GM18499 (cell line): Measurements from ENCODE around the gene TRIM29.

Source experiments
- ATAC-seq: cut with Tn5 transposase; IDR thresholded peaks from one replicate; pipeline ENCODE4 v1.9.1; 2021; ENCODE audit warnings: moderate number of reproducible peaks; ENCODE audit not compliant: insufficient read depth, unreplicated experiment

Gene TRIM29

DNA sequence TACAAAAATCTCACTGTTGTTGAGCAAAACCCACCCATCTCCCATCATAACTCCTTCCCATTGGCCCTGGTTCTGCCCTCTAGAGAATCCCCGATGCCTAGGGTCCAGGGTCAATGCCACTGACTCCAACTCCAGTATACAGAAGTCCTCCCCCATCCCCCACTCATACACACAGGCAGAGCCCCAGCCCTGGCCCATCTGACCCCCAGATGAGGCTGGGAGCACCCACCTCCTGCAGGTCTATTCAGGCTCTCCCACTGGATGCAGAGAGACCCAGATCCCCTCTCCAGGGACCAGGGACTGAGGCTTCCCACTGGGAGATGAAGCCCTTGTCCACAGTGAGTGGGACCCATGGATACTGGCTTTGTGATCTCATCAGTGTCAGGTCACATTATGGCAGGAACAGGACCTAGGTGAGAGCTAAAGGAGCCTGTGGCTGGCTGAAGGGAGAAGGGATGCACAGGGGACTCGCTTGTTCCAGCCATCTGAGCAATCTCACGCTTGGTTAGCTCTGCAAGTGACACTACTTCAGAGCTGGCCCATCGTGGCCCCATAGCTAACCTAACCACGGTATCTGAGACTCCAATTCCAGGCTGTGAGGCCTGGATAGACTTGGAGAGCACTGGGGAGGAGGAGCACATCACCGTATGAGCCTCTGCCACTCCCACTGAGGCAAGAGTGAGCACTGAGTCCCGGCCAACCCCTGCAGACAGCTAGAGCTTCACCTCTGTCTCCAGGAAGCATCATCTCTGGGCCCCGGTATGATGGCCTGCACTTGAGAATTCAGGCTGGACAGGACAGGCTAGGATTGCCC lies 35.7 kb downstream of the TRIM29 start:
- ATAC-seq = no peak

DNA sequence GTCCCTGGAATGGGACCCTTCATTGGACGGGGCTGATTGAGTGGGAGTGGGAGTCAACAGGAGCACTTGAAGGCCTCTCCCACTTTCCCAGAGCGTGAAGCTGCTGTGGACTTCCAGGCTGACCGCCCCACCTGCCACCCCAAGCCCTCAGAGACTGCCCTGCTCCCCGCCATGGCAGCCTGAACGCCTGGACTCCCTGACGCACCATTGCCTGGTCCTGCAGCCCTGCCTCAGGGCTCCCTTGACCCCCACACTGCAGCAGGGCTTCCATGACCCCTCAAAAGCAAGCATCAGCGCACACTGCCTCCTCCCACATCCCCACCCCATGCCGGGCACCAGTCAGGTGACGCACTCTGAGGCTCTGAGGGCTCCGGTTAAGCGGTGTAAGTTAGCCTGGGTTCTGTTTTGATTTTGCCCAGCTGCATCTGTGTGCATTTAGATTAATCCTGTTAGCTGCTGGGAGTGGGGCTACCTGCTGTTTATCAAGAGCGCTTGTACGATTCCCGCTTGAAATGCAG lies 39.4 kb downstream of the TRIM29 start:
- ATAC-seq = no peak

DNA sequence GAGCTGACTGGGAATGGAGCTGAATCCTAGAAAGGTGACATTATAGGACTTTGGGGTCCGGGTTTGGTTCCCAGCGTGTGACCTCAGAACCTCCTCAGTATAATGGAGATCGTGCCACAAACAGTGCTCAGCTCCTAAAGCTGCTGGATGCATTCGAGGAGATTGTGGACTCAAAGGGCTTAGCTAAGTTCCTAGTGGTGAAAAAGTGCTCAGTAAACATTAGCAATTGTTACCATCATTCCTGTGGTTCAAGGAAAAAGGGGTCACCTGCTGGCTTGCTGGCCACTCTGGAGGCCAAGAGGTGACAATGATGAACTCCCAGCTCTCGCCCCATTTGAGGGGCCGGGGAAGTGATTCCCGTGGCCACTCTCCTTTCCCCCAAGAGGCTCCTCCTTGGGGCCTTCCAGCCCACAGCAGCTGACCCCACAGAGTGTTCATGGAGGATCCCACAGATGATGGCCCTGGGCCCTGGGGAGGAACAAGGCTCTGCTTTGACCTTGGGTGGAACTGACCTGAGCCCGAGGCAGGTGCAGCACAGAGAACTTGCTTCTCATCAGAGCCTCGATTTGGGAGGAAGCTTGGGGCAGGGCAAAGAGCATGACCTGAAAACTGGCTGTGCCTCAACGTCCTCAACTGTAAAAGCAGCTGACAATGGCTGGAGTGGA lies 40.1 kb downstream of the TRIM29 start:
- no peak for ATAC-seq

DNA sequence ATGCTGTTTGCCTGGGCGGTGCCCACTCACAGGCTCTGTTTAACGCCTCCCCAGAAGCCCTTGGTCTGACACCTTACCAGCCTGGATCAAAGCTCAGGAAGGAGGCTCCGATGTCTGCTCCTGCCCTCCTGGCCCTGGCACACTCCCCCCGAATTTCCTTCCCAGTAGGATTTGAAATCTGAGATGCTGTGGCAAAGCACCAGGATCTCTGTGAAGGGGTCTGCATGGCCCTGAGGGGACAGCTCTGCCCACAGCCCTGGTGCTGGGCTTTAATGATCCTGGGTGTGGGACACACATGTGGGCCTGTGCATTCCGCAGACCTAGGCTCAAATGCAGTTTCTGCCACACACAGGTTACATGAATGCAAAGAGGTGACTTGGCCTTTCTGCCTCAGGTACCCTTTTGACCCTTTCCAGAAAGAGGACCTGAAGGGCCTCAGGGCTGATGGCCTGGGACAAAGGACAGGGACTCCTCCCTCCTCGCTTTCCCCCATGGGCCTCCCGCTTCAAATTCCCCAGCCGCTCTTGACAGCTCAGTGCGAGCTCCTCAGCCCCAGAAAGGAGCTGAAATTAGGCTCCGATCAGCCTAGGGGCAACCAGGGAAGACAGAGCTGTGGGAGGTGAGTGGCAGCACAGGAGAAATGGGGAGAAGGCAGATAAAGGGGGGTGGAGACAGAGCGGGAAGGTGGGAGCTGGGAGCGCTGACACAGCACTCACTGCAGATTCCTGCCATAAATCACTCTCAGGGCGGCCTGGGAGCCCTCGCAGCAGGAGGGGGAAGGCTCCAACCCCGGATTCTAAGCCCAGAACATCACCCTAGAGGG lies 41.3 kb downstream of the TRIM29 start:
- ATAC-seq = no peak

DNA sequence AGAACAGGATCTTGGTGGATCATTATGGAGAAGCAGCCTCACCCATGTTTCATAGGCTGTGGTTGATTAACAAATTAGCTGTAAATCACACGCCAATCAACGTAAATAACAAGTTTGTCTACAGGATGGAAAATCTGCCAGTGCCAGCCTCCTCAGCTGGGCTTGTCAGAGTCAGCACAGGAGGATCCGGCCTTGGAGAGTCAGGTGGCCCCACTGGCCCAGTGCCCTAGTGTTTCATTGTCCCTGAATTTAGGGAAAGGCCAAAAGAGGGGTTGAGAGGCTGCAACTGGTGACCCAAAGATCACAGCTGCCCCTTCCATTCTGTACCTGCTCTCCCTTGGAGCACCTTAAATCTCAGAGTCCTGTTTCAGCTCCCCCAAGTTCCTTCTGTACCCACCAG lies 42.4 kb downstream of the TRIM29 start:
- no peak for ATAC-seq

DNA sequence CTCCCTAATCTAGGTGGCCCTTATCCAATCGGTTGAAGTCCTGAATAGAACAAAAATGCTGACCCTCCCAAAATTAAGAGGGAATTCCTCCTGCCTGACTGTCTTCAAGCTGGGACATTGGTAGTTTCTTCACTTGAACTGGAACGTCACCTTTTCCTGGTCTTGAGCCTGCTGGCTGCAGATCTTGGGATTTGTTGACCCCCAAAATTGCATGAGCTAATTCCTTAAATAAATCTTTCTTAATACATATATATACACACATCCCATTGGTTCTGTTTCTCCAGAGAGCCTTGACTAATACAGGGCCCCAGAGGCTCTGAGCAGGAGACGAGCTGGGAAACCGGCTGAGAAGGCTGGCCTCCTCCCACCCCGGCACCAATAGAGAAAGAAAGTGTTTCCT lies 46.2 kb downstream of the TRIM29 start:
- ATAC-seq = no peak

DNA sequence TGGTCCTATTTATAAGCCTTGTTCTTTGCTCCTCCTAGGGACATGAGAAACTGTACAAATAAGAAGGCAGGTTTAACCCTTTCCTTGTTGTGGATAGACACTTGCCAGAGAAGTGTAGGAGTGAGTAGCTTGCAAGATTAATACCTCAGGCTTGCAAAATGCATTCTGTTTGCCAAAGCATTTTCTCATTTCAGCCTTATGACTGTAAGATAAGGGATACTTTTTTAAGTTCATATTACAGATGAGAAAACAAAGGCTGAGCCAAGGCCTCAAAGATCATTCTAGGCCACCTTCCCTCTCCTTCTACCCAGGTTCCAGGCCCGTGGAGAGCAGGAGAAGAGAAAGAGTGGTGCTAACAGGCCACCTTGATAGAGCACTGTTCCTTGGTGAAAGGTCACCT lies 46.8 kb downstream of the TRIM29 start:
- ATAC-seq = no peak

DNA sequence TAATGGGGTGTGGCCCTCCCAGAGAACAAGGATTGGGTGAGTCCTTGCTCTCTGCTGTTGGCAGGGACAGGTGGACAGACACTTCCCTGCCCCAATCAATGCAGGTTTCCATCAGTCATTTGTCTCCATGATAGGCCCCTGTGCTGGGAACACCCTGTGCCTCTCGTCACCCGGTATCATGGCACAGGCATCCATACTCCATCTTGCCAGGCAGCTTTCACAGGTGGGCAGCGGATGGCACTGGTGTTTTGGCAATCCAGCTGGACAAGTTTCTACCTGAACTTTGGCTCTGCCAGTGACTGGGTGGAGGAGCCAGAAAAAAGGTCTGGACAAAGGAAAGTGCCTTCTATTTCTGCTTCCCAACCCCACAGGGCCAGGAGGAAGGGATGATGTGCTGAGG lies 47.5 kb downstream of the TRIM29 start:
- no peak for ATAC-seq

GRCh38 chr11:120089036-120090001 lies 48.6 kb downstream of the TRIM29 start:
- no peak for ATAC-seq

- no peak for ATAC-seq
Measured at GRCh38 chr11:120088056-120088455, 49.9 kb downstream of the TRIM29 start.

DNA sequence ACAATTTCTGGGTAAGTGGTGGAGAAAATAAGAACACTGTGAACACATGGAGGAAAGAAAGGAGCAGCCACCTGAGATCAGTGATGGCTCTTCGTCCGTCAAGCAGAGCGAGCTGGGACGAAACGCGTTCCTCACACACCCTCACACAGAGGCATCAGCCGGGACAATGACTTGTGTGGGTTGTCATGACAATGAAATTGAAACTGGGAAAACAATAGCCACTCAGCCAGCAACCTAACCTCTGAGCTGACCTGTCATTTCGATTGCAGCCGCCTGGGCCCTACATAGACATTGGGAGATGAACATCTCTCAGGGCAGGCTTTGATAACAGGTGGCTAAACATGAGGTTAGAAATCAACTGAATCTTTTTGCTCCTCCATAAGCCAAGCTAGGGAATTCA lies 51.3 kb downstream of the TRIM29 start:
- no peak for ATAC-seq

- ATAC-seq = no peak
Measured at GRCh38 chr11:120079750-120080610, 57.9 kb downstream of the TRIM29 start.

DNA sequence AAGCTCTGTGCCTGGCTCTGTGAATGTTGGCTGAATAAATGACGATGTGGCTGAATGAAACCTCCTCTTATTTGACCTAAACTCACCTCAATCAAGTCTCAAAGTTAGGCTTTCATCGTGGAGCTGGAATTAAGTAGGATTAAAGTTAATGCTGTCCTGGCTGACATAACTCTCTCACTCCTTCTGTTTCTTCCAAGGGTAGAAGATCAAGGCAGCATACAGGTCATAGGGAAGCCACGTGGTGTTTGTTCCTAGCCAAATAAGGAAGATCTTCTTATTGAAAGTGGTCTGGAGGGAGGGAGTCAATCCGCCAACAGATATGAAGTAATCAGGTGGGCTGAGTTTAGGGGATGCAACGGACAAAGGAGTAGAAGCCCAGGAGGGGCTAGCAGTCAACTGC lies 59.5 kb downstream of the TRIM29 start:
- ATAC-seq = no peak

DNA sequence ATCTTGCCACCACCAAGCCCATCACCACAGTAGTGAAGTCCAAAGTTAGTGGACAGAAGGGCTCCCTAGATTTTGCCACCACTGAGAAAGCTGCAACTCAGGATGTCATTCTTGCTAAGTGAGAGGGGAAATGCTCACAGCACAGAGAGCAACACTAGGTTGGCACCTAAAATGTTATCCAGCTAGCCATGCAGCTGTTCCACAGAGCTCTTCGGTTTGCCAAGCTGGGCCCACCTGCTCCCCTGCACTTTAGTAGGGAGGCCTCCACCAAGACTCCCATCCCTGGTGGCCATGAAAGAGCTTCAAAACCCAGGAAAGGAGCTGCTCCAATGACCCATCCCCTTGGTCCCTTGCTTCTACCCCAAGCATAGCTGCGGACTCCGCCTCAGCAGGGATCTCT lies 63.8 kb downstream of the TRIM29 start:
- ATAC-seq = no peak

- ATAC-seq = no peak
Measured at GRCh38 chr11:120073196-120073595, 64.7 kb downstream of the TRIM29 start.

- ATAC-seq = no peak
Measured at GRCh38 chr11:120068114-120068573, 69.8 kb downstream of the TRIM29 start.

GRCh38 chr11:120067438-120068113 lies 70.3 kb downstream of the TRIM29 start:
- ATAC-seq = no peak

GRCh38 chr11:120066738-120067437 lies 71.0 kb downstream of the TRIM29 start:
- ATAC-seq = no peak
